GM21619 (cell line): ENCODE measurements around the gene MS4A14.
"Not testable (repeated sequence)": the region's sequence is repeated elsewhere in the genome, so short reads cannot be mapped to it uniquely, and the experiment has no call there.

Experiments used
- ATAC-seq: cut with Tn5 transposase; IDR thresholded peaks from one replicate; pipeline ENCODE4 v1.9.1; 2021; ENCODE audit not compliant: unreplicated experiment

MS4A14 gene, protein sequence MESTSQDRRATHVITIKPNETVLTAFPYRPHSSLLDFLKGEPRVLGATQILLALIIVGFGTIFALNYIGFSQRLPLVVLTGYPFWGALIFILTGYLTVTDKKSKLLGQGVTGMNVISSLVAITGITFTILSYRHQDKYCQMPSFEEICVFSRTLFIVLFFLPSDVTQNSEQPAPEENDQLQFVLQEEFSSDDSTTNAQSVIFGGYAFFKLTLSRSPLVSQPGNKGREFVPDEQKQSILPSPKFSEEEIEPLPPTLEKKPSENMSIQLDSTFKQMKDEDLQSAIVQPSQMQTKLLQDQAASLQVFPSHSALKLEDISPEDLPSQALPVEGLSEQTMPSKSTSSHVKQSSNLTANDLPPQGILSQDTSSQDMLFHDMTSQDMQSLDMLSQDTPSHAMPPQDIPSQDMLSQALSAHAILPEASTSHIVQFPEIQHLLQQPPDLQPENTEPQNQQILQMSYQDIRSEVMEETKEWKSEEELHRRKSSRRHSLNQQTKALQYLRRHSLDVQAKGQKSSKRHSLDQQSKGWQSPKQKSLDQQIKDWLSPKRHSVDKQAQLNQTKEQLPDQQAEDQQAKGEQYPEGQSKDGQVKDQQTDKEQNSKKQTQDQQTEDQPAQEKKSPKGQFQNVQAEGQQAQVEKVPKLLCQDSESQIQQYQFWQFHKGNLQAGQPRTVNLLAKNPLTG

DNA sequence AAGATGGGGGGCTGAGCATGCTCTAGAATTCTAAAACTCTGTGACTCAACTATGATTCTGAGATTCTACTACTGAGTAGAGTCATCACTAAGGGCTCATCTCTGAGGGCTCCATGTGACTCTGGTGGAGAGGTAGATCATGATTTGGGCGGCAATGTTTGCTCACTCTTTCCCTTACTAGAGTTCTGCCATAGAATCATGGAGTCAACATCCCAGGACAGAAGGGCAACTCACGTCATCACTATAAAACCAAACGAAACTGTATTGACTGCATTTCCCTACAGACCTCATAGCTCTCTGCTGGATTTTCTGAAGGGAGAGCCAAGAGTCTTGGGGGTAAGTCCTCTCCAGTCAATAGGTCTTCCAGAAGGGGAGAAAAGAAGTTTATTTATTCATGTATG, at the start of gene MS4A14:
MS4A14 (plus strand) TSS at position 78 of the 400 bp plus-strand sequence; CDS start at position 198, 120 bp downstream.
- ATAC-seq, result peak; percentile 7

DNA sequence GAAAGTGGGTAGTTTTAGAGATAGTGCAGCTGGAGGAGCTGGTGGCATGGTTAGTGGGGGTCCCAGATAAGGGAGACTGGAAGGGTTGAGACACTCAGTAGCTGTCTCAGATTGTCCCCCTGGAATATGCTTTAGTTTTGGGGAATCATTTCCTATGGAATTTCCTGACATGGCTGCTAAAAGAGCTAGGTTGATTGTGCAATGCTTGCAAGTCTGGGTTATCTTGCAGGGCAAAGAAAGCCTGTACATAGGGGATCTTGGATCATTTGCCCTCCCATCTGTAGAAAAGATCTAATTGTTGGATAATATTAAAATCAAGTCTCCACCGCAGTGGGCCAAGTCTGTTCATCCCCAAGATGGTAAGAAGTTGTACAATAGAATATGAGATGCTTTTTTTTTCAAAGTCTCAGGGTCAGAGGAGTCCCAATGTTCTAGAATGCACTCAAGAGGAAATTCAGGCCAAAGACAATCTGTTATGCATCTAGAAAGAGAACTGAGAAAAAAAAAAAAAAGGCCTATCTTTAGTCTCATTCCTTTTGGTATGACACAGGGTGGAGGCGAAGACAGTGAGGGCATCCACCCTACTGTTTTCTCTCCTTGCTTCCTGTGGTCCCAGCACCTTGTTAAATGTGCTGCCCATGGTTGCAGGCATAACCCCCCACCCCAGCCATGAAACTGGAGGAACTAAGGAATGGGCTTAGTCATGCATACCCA, 49.0 kb upstream of the MS4A14 start:
- no peak for ATAC-seq

DNA sequence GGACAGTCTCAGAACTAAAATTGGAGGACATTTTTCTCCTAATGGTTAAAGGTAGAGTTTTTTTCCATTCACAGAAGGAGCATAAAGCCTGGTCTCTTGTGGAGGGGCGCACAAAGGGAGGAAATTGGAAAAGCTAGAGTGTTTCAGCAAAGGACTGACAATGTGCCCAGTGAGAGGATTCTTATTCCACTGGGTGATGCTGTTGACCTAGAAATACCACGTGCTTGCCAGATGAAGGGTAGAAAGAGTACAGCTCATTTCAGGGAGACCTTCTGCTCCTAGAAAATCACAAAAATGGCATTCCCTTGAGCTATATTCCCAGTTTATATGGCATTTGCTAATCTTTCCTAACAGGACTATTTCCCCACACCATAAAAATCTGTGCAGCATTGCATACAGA, 48.1 kb upstream of the MS4A14 start:
- ATAC-seq, result no peak

DNA sequence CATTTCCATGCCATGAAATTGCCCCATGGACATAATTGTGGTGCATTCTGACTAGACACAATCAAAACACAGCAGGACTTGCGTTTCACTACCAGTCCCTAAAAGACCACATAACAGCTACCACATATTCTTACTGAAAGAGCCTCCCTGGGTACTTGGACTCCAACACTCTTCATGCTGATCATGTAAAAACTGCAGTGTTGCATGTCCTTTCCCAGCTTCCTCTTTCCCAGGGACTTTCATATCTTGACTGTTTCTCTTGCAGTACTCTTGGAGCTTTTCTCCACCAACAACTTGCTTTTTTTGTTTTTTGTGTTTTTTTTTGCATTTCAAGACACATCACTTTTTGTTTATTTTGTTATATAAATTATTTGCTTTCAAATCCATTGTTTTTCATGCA, 46.3 kb upstream of the MS4A14 start:
- ATAC-seq, result no peak

DNA sequence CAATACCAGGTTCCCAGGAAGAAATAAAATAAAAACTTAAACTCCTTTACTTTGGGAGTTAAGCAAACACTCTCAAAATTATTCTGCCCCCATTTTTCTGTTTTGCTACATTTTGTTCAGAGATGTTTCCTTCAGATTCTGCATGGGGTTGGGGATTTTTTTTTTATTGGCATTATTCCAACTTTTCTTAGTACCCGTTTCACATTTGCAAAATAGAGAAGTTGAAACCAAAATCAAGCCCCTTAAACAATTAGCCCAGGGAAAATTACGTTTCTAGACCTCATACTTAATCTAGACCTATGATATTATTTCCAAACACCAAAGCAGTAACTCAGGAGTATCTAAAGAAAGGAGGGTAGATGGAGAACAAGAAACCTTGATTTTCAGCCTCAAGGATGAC, 38.5 kb upstream of the MS4A14 start:
- ATAC-seq, result no peak

DNA sequence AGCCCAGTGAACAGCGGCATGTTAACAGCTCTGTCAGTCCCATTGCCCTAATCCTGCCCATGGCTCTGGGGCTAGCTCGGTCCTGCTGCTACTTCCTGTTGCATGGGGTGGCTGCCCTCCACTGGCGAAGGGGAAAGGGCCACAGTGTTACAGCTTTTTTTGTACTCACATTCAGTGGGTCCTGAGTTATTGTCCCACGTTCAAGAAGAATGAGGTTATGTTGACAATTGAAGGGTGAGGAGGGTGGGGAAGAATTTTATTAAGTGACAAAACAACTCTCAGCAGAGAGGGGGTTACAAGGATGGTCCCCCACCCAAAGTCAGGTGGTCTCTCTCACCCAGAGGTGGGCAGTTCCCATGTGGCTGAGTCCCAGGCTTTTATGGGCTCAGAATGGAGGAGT, 35.6 kb upstream of the MS4A14 start:
- ATAC-seq, result no peak

DNA sequence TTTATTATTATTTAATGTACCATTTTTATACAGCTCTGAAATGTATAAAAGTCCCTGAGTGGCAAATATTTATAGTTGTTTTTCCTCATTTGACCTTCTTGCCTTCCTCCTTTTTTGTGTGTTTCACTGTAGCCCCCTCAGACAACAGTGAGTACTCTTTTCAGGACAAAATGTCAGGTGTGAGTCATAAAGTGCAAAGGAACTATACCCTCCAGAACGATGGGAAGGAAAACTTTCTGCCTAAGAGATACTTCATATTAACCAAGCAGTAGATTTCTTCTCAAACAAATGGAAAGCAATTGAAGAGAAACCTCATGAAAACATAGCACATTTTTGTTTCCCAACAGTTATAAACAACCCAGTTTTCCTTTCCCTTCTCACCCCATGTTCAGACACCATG, 34.0 kb upstream of the MS4A14 start:
- no peak for ATAC-seq

DNA sequence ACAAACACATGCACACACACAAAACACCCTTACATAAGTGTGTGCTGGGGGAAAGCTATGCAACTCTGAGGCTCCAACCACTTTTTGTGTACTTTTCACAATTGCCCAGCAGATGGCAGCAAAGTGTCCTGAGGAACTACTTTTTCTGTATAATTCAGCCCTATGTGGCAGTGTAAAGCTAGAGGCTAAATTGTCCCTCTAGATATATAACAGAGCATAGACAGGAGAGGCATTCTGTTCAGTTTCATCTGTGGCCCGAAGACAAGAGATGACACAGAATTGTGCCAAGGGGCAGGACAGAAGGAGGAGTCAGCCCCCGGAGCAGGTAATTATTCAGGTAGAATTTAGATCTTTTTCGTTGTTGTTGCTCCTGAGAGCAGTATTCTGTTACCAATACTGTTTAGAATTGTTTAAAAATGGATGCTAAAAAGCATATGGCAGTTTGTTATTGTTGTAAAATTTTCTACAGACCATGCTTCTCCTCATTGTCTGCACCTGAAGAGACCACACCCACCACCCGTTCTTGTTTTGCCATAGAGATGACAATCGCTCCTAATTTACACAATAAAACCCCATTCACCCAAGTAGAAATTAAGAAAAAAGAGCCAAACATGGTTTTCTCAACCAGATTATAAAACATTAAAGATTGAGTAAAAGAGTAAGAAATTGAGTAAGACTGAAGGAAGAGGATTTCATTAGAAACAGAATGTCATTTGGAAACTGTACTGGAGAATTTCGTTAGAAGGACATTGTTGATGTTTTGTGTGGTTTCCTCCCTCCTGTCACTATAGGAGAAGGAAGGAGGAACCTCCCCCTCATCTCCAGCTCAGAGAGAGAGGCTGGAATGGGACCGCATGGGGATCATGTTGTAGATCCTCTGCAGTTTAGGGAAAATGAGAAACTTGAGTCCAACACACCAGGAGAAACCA, 32.5 kb upstream of the MS4A14 start:
- ATAC-seq, result peak; percentile 46

DNA sequence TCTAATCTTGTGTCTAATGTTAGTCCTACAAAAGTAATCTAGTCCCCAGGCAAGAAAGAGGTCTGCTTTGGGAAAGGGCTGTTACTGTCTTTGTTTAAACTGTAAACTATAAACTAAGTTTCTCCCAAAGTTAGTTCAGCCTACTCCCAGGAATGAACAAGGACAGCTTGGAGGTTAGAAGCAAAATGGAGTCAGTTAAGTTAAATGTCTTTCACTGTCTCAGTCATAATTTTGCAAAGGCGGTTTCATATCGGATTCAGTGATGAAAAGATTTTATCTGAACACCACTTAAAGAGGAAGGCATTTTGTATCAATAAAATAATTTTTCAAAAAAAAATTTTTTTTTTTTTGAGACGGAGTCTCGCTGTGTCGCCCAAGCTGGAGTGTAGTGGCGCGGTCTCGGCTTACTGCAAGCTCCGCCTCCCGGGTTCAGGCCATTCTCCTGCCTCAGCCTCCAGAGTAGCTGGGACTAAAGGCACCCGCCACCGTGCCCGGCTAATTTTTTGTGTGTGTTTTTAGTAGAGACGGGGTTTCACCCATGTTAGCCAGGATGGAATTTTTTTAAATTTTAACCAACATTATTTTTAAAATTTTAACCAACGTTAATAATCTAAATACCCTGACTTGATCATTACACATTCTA, 29.9 kb upstream of the MS4A14 start:
- not testable (repeated sequence) for ATAC-seq

DNA sequence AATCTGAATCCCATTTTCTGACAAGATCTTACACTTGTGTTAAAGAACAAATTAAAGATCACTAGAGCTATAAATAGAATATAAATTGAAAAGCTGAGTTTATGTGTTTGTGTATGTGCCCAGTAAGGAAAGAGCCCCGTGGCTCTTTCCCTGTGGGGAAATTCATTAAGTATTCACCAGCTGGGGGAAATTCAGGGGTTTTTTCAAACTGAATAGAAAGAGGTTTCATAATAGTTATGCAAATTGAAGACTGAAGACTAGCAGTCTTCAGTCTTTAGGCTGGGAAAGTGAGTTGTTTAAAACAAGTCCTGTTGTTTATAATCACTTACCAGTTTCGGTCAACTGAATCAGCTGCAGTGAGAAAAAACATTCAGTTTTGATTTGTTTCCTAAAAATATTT, 29.2 kb upstream of the MS4A14 start:
- ATAC-seq, result peak; percentile 83

DNA sequence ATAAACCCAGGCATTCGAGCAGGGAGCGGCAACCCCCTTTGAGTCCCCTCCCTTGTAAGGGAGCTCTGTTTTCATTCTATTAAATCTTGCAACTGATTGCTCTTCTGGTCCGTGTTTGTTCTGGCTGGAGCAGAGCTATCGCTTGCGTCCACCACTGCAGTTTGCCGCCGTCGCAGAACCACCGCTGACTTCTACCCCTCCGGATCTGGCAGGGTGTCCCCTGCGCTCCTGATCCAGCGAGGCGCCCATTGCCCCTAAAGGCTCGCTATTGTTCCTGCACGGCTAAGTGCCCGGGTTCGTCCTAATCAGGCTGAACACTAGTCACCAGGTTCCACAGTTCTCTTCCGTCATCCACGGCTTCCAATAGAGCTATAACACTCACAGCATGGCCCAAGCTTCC, 28.4 kb upstream of the MS4A14 start:
- ATAC-seq, result no peak

DNA sequence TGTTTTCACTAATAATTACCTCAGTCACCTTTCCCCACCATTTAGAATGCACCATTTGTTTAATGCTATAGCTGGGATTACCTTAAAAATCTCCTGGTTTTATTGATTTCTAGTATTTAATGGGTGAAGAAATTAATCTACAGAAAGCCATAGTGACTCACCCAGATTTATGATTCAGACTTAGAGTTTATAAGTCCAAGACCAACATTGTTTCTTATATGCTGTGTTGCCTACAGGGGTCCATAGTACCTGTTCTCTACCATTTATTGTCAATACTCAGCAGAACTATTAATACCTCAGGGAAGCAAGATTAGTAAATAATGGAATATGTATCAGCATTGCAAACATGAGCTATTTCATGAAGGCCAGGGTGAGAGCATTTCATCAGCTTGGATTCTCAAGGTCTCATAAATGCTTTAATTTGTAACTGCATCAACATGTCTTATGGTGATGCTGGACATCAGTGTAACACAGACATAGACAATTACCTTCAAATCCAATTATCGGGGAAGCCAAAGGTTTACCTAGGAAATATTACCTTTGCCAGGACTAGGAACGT, 25.9 kb upstream of the MS4A14 start:
- ATAC-seq, result no peak

DNA sequence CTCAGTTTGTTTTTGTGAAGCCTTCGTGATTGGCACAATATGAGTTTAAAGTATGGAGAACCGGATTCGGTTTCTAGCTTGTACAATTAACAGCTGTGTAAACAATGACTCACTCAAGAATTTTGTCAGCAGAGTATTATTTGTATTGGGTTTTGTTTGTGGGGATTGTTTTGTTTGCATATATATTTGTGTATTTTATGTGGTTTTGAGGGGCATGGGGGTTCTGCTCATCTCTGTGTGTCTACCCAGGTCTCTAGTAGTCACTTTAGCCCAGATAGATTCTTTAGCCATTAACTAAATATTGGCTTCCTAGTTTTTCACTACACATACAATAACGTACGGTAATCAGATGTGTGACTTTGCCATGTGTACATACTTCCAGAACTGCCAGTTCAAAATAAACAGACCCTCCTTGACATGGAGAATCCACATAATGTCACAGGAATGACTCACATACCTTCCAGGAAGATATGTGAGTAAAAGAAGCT, 25.4 kb upstream of the MS4A14 start:
- ATAC-seq, result no peak

DNA sequence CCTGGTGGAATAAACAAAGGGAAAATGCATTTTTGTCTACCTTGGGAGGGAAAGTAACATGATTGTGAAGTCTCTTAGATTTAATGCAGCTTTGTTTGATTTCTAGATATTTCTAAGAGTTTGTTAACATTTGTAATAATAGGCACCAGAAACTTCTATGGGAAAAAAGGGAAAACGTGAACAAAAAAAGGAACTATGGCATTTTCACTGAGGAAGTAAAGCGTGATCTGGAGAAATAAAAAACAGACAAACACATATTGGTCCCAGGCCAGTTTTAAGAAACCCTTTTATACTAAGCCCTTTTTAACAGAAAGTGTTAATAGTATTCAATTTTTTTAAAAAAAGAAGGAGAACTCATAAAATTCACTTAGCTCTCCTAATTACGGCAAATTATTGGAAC, 24.9 kb upstream of the MS4A14 start:
- ATAC-seq, result no peak

DNA sequence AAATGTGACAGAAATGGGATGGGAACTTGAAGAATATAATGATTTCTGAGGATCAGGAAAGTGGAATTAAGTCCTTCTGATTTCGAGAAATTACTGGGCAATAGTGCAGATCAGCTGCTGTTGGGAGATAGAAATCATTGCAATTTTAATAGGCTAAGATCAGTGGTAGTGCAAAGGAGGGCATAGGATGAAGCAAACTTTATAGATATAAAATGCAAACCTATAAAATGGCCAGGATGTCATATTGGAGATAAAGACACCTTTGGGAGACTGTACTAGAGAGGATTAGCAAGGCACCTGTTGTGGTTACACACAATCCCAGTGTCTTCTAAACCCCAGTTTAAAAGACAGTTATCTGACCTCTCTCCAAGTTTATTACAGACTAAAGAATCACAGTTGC, 24.4 kb upstream of the MS4A14 start:
- ATAC-seq, result no peak

DNA sequence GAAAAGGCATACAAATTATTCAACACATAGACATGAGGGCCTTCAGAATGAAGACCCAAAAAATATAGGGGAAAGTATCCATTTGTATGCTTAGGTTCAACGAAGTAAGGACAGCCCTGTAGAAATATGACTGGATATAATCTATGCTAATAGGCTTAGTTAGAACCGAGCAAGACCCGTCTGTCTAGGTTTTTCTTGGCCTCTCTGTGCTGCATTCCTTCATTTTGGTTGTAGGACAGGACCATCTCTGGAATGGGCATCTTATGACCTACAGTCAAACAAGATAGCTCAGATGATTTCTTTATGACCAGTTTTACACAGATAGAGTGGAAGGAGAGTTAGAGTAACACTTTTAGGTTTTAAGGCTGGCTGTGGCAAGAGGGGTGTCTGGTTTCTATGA, 23.5 kb upstream of the MS4A14 start:
- no peak for ATAC-seq

DNA sequence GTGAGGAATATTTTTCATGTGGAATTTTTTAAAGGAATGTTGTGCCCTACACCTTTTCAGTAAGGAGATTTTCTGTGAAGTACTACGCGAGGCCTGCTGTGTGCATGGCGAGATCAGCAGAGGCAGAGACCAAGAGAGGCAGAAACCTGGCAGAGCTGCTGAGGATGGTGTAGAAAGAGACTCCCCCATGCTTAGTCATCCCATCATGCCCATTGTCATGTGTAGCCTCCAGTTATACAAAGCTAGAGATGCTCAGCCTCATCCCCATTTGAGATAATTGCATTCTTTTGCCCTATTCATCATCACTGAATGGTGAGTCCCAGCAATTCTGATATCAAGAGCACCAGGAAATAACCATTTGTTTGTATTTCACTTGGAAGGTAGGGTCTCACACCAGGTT, 20.9 kb upstream of the MS4A14 start:
- no peak for ATAC-seq

DNA sequence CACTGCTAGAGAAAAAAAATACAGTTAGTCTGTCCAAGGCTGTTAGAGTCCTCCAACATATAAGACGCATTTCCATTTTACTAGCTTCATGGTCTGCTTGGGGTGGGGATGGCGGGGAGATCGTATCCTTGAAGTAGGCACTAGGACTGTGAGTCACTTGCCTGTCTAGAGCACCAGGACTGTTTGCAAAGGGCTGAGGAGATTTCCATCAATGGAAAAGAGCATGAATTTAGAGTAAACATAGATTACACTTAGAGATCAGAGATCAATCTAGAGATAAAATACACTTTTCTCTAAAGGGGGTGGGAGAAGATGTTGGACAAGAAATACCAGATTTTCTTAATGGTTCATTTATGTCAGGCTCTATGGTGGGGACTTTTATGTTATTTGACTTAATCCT, 19.7 kb upstream of the MS4A14 start:
- ATAC-seq, result no peak

DNA sequence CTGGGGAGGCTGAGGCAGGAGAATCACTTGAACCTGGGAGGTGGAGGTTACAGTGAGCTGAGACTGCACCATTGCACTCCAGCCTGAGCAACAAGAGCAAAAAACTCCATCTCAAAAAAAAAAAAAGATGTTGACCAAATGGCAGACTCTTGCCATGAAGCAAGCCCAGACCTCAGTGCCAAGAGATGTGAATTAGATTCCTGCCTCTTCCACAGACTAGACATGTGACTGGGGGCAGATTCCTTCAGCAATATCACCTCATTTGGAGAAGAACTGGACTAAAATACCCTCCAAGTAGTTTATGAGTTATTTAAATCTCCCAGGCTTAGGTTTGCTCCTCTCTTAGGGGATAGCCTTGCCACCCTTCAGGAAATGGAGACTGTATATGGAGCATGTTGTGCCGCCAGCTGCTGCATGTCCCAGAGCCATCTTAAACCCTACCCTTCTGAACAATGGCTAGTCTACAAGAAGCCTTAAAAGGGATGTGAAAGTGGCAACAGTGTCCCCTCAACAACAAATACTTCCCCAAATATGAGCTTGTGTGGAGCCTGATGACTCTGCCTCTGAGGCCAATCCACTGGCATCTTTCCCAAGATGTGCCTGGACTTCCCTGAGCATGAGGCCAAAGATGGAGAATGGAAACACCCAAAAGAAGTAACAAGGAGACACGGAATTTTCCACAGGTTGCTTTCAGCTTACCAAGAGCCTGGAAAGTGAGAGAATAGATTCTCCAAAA, 18.7 kb upstream of the MS4A14 start:
- ATAC-seq, result peak; percentile 44
